CD4-positive, alpha-beta memory T cell (primary cell): ENCODE results near the gene TKTL1. TPM values are rescaled to one million over a fixed set of nuclear protein-coding genes. Genes with fewer than 3 reads are reported as not detected.
"Not testable (repeated sequence)": the region's sequence is repeated elsewhere in the genome, so short reads cannot be mapped to it uniquely, and the experiment has no call there.

ENCODE experiments used
- CTCF ChIA-PET: fragments of 350-600 bp; sonication (Branson Sonifier 250); formaldehyde crosslinking; loops from one replicate; lab custom pipeline; 2021; ENCODE audit warnings: inconsistent platforms; ENCODE audit not compliant: partially characterized antibody; lab: Charles Lee
- POLR2A ChIA-PET: fragments of 350-600 bp; sonication (Branson Sonifier 250); formaldehyde crosslinking; loops from one replicate; lab custom pipeline; 2021; ENCODE audit not compliant: partially characterized antibody; lab: Charles Lee
- DNase-seq, 5 donors: peaks; one replicate each; pipeline versions ENCODE4 v3.0.0 to v3.0.0-alpha.2; 2020 to 2022; ENCODE audit warnings: mixed read lengths in 1 of 5
- H3K27ac ChIP-seq: one replicate; pipeline ENCODE4 v1.7.0; 2013; ENCODE audit warnings: low read depth, low read length
- H3K27me3 ChIP-seq: 2 replicates; pipeline ENCODE4 v1.7.0; 2013; ENCODE audit warnings: mild to moderate bottlenecking, low read length, moderate library complexity; ENCODE audit not compliant: insufficient read depth
- H3K36me3 ChIP-seq: 2 replicates; pipeline ENCODE4 v1.7.0; 2013; ENCODE audit warnings: mild to moderate bottlenecking, low read length, moderate library complexity; ENCODE audit not compliant: insufficient read depth
- H3K4me1 ChIP-seq: 2 replicates; pipeline ENCODE4 v1.7.0; 2013; ENCODE audit warnings: mild to moderate bottlenecking, low read length, moderate library complexity; ENCODE audit not compliant: insufficient read depth
- H3K4me3 ChIP-seq, 2 donors: one replicate each; pipeline ENCODE4 v1.7.0; 2013; ENCODE audit warnings: low read length in 2 of 2, mild to moderate bottlenecking in 1 of 2
- H3K9me3 ChIP-seq, 2 donors: one replicate each; pipeline ENCODE4 v1.7.0; 2013; ENCODE audit warnings: low read length in 2 of 2, control low read depth in 1 of 2; ENCODE audit not compliant: control insufficient read depth in 1 of 2
- H3K27ac Mint-ChIP-seq, 7 donors: one replicate each; pipeline ENCODE4 v1.8.0; 2020 to 2021; ENCODE audit warnings: mixed read lengths in 7 of 7, mild to moderate bottlenecking in 6 of 7, inconsistent platforms in 3 of 7, moderate library complexity in 3 of 7
- H3K27me3 Mint-ChIP-seq, 2 donors: one replicate each; pipeline ENCODE4 v1.8.0; 2020 to 2021; ENCODE audit warnings: mixed read lengths in 2 of 2
- H3K36me3 Mint-ChIP-seq, 2 donors: one replicate each; pipeline ENCODE4 v1.8.0; 2020 to 2021; ENCODE audit warnings: mixed read lengths in 2 of 2, inconsistent platforms in 1 of 2, mild to moderate bottlenecking in 1 of 2
- H3K4me1 Mint-ChIP-seq, 4 donors: one replicate each; pipeline ENCODE4 v1.8.0; 2020 to 2021; ENCODE audit warnings: mixed read lengths in 4 of 4, mild to moderate bottlenecking in 1 of 4
- H3K4me3 Mint-ChIP-seq, 8 donors: one replicate each; pipeline ENCODE4 v1.8.0; 2020 to 2021; ENCODE audit warnings: mixed read lengths in 8 of 8, mild to moderate bottlenecking in 7 of 8, moderate library complexity in 6 of 8, inconsistent platforms in 3 of 8
- H3K9me3 Mint-ChIP-seq, 8 donors: one replicate each; pipeline ENCODE4 v1.8.0; 2020 to 2021; ENCODE audit warnings: mixed read lengths in 8 of 8, mild to moderate bottlenecking in 5 of 8, inconsistent platforms in 3 of 8, moderate library complexity in 1 of 8
- intact Hi-C: fragments of 100-400 bp; cut with micrococcal nuclease; formaldehyde crosslinking; loops from one replicate; pipeline ENCODE4 v1.15.1; 2023
- polyA plus RNA-seq, 2 donors: library from polyadenylated mRNA; unstranded; fragments of 300-500 nt; fragmentation: Illumina TruSeq; gene quantifications; one replicate each; pipeline ENCODE4 v1.2.3, GENCODE V29; 2021
- total RNA-seq, 2 experiments: library from RNA; stranded (reverse); gene quantifications; one replicate each; pipeline ENCODE4 v1.2.3, GENCODE V29; 2021

The TKTL1 gene
- total and polyA plus RNA-seq, 4 experiments from 2014 or later, result 0.32 to 44.1 (median 10.6) TPM

DNA sequence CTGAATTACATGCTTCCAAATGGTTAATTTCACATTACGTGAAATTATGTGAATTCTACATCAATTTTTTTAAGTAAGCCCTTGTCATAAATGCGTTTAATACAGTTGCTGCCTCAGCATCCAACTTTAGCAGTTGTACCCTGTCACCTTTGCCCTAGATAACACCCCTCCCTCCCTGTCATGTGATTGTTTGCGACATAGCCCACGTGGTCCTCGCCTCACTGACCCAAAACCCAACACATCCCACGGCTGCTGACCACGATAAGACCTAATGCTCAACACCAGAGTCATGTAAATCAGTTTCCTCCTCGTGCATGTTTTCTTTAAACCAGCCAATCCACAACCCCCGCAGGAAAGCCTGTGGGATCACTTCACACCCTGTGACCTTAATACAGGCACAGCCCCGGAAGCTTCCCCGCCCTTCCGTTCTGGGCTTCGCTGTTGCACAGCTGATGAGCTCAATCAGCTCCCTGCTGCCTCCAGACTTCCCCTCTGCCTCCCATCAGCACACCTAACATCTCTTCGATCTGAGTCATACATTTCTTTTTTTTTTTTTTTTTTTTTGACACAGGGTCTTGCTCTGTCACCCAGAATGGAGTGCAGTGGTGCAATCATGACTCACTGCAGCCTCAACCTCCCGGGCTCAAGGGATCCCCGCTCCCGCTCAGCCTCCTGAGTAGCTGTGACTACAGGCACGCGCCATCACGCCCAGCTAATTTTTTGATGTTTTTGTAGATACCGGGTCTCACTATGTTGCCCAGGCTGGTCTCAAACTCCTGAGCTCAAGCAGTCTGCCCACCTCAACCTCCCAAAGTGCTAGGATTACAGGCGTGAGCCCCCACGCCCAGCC is 10.9 kb upstream of the TKTL1 start:
- H3K27me3 Mint-ChIP-seq, H3K9me3 ChIP-seq, H3K4me3 ChIP-seq, H3K27ac Mint-ChIP-seq, intact Hi-C loops, H3K4me1 ChIP-seq, H3K36me3 ChIP-seq, DNase-seq, H3K4me1 Mint-ChIP-seq, H3K9me3 Mint-ChIP-seq, POLR2A ChIA-PET, H3K36me3 Mint-ChIP-seq, H3K27me3 ChIP-seq, H3K27ac ChIP-seq, H3K4me3 Mint-ChIP-seq, CTCF ChIA-PET: not testable (repeated sequence)

GRCh38 chrX:154286406-154286805 is 9.2 kb upstream of the TKTL1 start:
- H3K27ac Mint-ChIP-seq, POLR2A ChIA-PET, intact Hi-C loops, H3K36me3 ChIP-seq, H3K4me1 ChIP-seq, H3K27me3 ChIP-seq, H3K9me3 Mint-ChIP-seq, H3K4me1 Mint-ChIP-seq, H3K4me3 ChIP-seq, H3K27ac ChIP-seq, H3K36me3 Mint-ChIP-seq, H3K9me3 ChIP-seq, CTCF ChIA-PET, H3K4me3 Mint-ChIP-seq, DNase-seq, H3K27me3 Mint-ChIP-seq: not testable (repeated sequence)

DNA sequence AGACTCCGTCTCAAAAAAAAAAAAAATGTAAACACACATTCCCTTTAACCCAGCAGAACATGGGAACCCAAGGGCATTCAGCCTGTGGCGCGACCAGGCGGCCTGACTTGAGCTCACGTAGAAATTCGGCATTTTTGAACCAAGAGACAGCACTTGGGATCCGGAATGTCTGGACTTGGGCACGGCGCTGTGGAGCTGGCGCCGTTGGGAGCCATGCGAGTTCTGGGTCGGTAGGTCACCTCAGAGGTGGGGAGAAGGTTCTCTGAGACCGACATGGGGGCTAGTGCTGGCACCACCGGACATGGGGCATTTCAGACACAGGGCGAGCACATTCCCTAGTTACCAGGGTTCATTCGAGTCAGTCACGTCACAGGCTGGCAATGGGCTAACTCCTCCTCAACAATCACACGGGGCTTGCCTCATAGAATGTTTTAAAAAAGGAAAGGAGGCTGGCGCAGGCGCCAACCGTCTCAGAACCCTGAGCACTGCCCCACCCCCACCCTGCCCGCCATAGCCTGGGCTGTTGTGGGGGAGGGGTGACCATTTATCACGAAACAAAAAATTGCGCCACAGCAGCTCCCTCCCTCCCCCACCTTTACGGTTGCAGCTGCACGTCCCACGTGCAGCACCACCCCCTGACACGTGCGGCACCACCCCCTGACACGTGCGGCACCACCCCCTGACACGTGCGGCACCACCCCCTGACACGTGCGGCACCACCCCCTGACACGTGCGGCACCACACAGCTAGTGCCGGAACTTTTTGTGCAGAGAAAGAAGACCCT is 612 bp upstream of the TKTL1 start, which contains the start of gene TEX28:
Gene TEX28 (minus strand): TSS at position 334 of the 784 bp plus-strand sequence. CDS start 3,007 bp downstream, outside the sequence.
- Mint-ChIP-seq H3K27me3 (no peaks in the 10 kb centered on the region), H3K4me3 (no peak within 1 kb of the TSS), H3K27ac (peak within 1 kb of the TSS in 1 of 7 donors; percentile 30), H3K36me3 (no peaks in the 10 kb centered on the region), H3K4me1 (peaks cover 0 to 2% (median under 1%) of the 10 kb centered on the region in 4 donors), H3K9me3 (no peaks in the 10 kb centered on the region)
- Histone ChIP-seq H3K9me3 (no peaks in the 10 kb centered on the region), H3K4me3 (no peak within 1 kb of the TSS), H3K36me3 (no peaks in the 10 kb centered on the region), H3K27ac (no peak within 1 kb of the TSS), H3K4me1 (peaks cover 5% of the 10 kb centered on the region), H3K27me3 (no peaks in the 10 kb centered on the region)
- DNase-seq, result no peak
- POLR2A ChIA-PET, result no interaction called here
- CTCF ChIA-PET, result interaction anchor here (1.4 kb wide), 1 partner anchor 158 kb away, joined by 3 read pairs; no protein-coding TSS in a partner anchor
- intact Hi-C loops, result no loop called here

DNA sequence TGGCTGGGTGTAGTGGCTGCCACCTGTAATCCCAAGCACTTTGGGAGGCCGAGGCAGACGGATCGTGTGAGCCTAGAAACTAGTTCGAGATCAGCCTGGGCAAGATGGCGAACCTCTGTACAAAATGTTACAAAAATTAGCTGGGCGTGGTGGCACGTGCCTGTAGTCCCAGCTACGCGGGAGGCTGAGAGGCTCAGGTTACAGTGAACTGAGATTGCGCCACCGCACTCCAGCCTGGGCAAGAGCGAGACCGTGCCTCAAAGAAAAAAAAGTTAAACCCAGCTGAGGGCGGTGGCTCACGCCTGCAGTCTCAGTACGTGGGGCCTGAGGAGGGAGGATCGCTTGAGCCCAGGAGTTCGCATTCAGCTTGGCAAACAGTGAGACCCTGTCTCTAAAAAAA is 1.1 kb downstream of the TKTL1 start:
- CTCF ChIA-PET, result no interaction called here
- no peaks in the 10 kb centered on the region for H3K27me3 ChIP-seq
- POLR2A ChIA-PET, result no interaction called here
- Mint-ChIP-seq H3K36me3 (no peaks in the 10 kb centered on the region), H3K4me3 (no peak overlapping the region), H3K4me1 (peaks cover 0 to 3% (median under 1%) of the 10 kb centered on the region in 4 donors), H3K27ac (no peak overlapping the region), H3K27me3 (no peaks in the 10 kb centered on the region), H3K9me3 (no peaks in the 10 kb centered on the region)
- no peaks in the 10 kb centered on the region for H3K9me3 ChIP-seq
- no peaks in the 10 kb centered on the region for H3K36me3 ChIP-seq
- intact Hi-C loops, result no loop called here
- no peak overlapping the region for H3K27ac ChIP-seq
- no peak for DNase-seq
- H3K4me3 ChIP-seq, result no peak overlapping the region
- peaks cover 5% of the 10 kb centered on the region for H3K4me1 ChIP-seq

- Histone ChIP-seq H3K9me3 (no peaks in the 10 kb centered on the region), H3K4me3 (no peak overlapping the region), H3K4me1 (peaks cover 5% of the 10 kb centered on the region), H3K27me3 (no peaks in the 10 kb centered on the region), H3K27ac (no peak overlapping the region), H3K36me3 (no peaks in the 10 kb centered on the region)
- Mint-ChIP-seq H3K27me3 (no peaks in the 10 kb centered on the region), H3K36me3 (no peaks in the 10 kb centered on the region), H3K4me1 (peaks cover 0 to 3% (median under 1%) of the 10 kb centered on the region in 4 donors), H3K9me3 (no peaks in the 10 kb centered on the region), H3K27ac (no peak overlapping the region), H3K4me3 (no peak overlapping the region)
- ChIA-PET POLR2A (interaction anchor here (0.9 to 1.1 kb wide), 2 partner anchors 29 to 249 kb away, joined by 3 read pairs; partner anchors contain the start of gene G6PD), CTCF (interaction anchor here (1.5 kb wide), 1 partner anchor 10 kb away, joined by 7 read pairs; no protein-coding TSS in a partner anchor)
- no peak for DNase-seq
- intact Hi-C loops, result no loop called here
Measured at GRCh38 chrX:154298312-154298711, 2.7 kb downstream of the TKTL1 start.

GRCh38 chrX:154300816-154301215 is 5.2 kb downstream of the TKTL1 start:
- H3K36me3 ChIP-seq, result no peaks in the 10 kb centered on the region
- H3K4me1 ChIP-seq, result peaks cover 5% of the 10 kb centered on the region
- Mint-ChIP-seq H3K27ac (no peak overlapping the region), H3K4me3 (no peak overlapping the region), H3K36me3 (no peaks in the 10 kb centered on the region), H3K9me3 (no peaks in the 10 kb centered on the region), H3K4me1 (peaks cover 0 to 4% (median 1%) of the 10 kb centered on the region in 4 donors), H3K27me3 (no peaks in the 10 kb centered on the region)
- no peaks in the 10 kb centered on the region for H3K9me3 ChIP-seq
- DNase-seq, result no peak
- H3K4me3 ChIP-seq, result no peak overlapping the region
- no peaks in the 10 kb centered on the region for H3K27me3 ChIP-seq
- intact Hi-C loops, result no loop called here
- CTCF ChIA-PET, result no interaction called here
- H3K27ac ChIP-seq, result no peak overlapping the region
- POLR2A ChIA-PET, result no interaction called here

DNA sequence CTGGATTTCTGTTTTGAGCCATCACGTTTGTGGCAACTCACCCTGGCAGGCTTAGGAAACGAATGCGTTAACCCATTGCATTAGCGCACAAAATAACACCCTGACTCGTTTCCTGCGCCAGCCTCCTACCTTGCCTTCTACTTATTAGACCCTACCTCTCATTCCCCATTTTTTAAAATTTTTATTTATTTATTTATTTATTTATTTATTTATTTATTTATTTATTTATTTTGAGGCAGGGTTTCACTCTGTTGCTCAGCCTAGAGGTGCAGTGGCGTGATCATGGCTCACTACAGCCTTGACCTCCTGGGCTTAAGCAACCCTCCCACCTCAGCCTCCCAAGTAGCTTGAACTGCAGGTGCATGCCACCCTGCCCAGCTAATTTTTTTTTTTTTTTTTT is 7.4 kb downstream of the TKTL1 start:
- H3K4me1 Mint-ChIP-seq, H3K27ac ChIP-seq, intact Hi-C loops, H3K36me3 ChIP-seq, DNase-seq, H3K27me3 Mint-ChIP-seq, POLR2A ChIA-PET, H3K9me3 Mint-ChIP-seq, H3K4me3 ChIP-seq, H3K4me3 Mint-ChIP-seq, H3K27me3 ChIP-seq, H3K27ac Mint-ChIP-seq, H3K36me3 Mint-ChIP-seq, H3K9me3 ChIP-seq, CTCF ChIA-PET: not testable (repeated sequence)
- H3K4me1 ChIP-seq, result peaks cover 13% of the 10 kb centered on the region
